GM21381 (cell line): Measurements from ENCODE around the gene FAM234B.
"Not testable (repeated sequence)": the region's sequence is repeated elsewhere in the genome, so short reads cannot be mapped to it uniquely, and the experiment has no call there.

Experiments used
- ATAC-seq: cut with Tn5 transposase; IDR thresholded peaks from one replicate; pipeline ENCODE4 v1.9.1; 2021; ENCODE audit warnings: mild to moderate bottlenecking, moderate library complexity; ENCODE audit not compliant: unreplicated experiment

Gene FAM234B

GRCh38 chr12:13023811-13024530 lies 20.2 kb upstream of the FAM234B start:
- no peak for ATAC-seq

GRCh38 chr12:13024531-13024916 lies 19.7 kb upstream of the FAM234B start:
- ATAC-seq = no peak

- no peak for ATAC-seq
Observed at GRCh38 chr12:13026286-13026685, 17.9 kb upstream of the FAM234B start.

- no peak for ATAC-seq
Observed at GRCh38 chr12:13027032-13027431, 17.1 kb upstream of the FAM234B start.

GRCh38 chr12:13027508-13027907 lies 16.7 kb upstream of the FAM234B start:
- no peak for ATAC-seq

GRCh38 chr12:13028825-13029570 lies 15.2 kb upstream of the FAM234B start:
- ATAC-seq = no peak

GRCh38 chr12:13030541-13031291 lies 13.5 kb upstream of the FAM234B start:
- ATAC-seq = no peak

- ATAC-seq = no peak
Observed at GRCh38 chr12:13032164-13032563, 12.0 kb upstream of the FAM234B start.

GRCh38 chr12:13033476-13033875 lies 10.7 kb upstream of the FAM234B start:
- no peak for ATAC-seq

GRCh38 chr12:13035335-13035734 lies 8.8 kb upstream of the FAM234B start:
- ATAC-seq = not testable (repeated sequence)

GRCh38 chr12:13036881-13037280 lies 7.3 kb upstream of the FAM234B start:
- ATAC-seq = no peak

GRCh38 chr12:13038491-13039161 lies 5.6 kb upstream of the FAM234B start:
- no peak for ATAC-seq

GRCh38 chr12:13039328-13039956 lies 4.7 kb upstream of the FAM234B start:
- no peak for ATAC-seq

GRCh38 chr12:13041224-13041623 lies 3.0 kb upstream of the FAM234B start:
- ATAC-seq = no peak

GRCh38 chr12:13042666-13043230 lies 1.4 kb upstream of the FAM234B start:
- ATAC-seq = no peak

- ATAC-seq = no peak
Observed at GRCh38 chr12:13044906-13045299, 722 bp downstream of the FAM234B start.

GRCh38 chr12:13045816-13046215 lies 1.6 kb downstream of the FAM234B start:
- ATAC-seq = no peak

- ATAC-seq = peak; percentile 46
Observed at GRCh38 chr12:13046964-13047363, 2.8 kb downstream of the FAM234B start.

GRCh38 chr12:13049816-13050215 lies 5.6 kb downstream of the FAM234B start:
- no peak for ATAC-seq

- no peak for ATAC-seq
Observed at GRCh38 chr12:13052421-13052820, 8.2 kb downstream of the FAM234B start.
